DND-41 (cell line): ENCODE measurements around the gene COX6A2.

Experiments used
- EZH2 ChIP-seq: IDR thresholded peaks from 3 replicates; pipeline ENCODE4 v1.6.1; 2012; ENCODE audit warnings: borderline replicate concordance, low read depth, mild to moderate bottlenecking, moderate library complexity, low read length, inconsistent platforms; ENCODE audit not compliant: severe bottlenecking
- TF ChIP-seq, protein P1 (sequence below): IDR thresholded peaks from 2 replicates; pipeline ENCODE4 v1.5.1; 2012; ENCODE audit warnings: borderline replicate concordance, low read length, moderate library complexity, mild to moderate bottlenecking; ENCODE audit not compliant: poor library complexity, severe bottlenecking; ENCODE audit errors: extremely low read depth

- no peak for TF ChIP-seq EZH2
- TF ChIP-seq, protein P1, sequence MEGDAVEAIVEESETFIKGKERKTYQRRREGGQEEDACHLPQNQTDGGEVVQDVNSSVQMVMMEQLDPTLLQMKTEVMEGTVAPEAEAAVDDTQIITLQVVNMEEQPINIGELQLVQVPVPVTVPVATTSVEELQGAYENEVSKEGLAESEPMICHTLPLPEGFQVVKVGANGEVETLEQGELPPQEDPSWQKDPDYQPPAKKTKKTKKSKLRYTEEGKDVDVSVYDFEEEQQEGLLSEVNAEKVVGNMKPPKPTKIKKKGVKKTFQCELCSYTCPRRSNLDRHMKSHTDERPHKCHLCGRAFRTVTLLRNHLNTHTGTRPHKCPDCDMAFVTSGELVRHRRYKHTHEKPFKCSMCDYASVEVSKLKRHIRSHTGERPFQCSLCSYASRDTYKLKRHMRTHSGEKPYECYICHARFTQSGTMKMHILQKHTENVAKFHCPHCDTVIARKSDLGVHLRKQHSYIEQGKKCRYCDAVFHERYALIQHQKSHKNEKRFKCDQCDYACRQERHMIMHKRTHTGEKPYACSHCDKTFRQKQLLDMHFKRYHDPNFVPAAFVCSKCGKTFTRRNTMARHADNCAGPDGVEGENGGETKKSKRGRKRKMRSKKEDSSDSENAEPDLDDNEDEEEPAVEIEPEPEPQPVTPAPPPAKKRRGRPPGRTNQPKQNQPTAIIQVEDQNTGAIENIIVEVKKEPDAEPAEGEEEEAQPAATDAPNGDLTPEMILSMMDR = no peak
These were observed 13.8 kb upstream of the COX6A2 start for GRCh38 chr16:31441956-31442355.
